Left lung (tissue), 10 donors: ENCODE data around the gene POU2AF2. TPM values are rescaled to one million over a fixed set of nuclear protein-coding genes. Genes with fewer than 3 reads are reported as not detected.

Experiments
- ATAC-seq: fragments of 200-7000 bp; cut with Tn5 transposase; one replicate; pipeline ENCODE4 v1.9.1; 2020; ENCODE audit warnings: moderate library complexity
- DNase-seq, 4 donors: peaks; one replicate each; pipeline ENCODE4 v3.0.0-alpha.2; 2013 to 2020
- H3K27ac ChIP-seq, 2 donors: fragments of 200-600 bp; sonication (generic) in 1 of 2; one replicate each; pipeline versions ENCODE4 v1.5.0 to v1.8.0; 2020 to 2021
- H3K27me3 ChIP-seq, 2 donors: fragments of 200-600 bp; sonication (generic) in 1 of 2; one replicate each; pipeline versions ENCODE4 v1.5.0 to v1.8.0; 2020 to 2021
- H3K36me3 ChIP-seq, 2 donors: fragments of 200-600 bp; sonication (generic) in 1 of 2; one replicate each; pipeline versions ENCODE4 v1.5.0 to v1.8.0; 2020 to 2021
- H3K4me1 ChIP-seq, 2 donors: fragments of 200-600 bp; one replicate each; pipeline ENCODE4 v1.8.0; 2021
- H3K4me3 ChIP-seq, 2 donors: fragments of 200-600 bp; sonication (generic) in 1 of 2; one replicate each; pipeline versions ENCODE4 v1.5.0 to v1.8.0; 2020 to 2021; ENCODE audit warnings: mild to moderate bottlenecking in 1 of 2
- H3K9me3 ChIP-seq, 2 donors: fragments of 200-600 bp; sonication (generic) in 1 of 2; one replicate each; pipeline versions ENCODE4 v1.5.0 to v1.8.0; 2020 to 2021
- CTCF ChIP-seq, 2 donors: fragments of 200-600 bp; sonication (generic) in 1 of 2; IDR thresholded peaks; one replicate each; pipeline versions ENCODE4 v1.5.0 to v1.8.0; 2021; ENCODE audit warnings: antibody characterized with exemption in 2 of 2
- intact Hi-C, 2 donors: fragments of 100-400 bp; cut with DNase I; formaldehyde crosslinking; loops; one replicate each; pipeline versions ENCODE4 v1.11.2 to v1.14.2; 2022
- polyA plus RNA-seq, 6 donors: library from polyadenylated mRNA; unstranded; fragments of 120-200 nt; gene quantifications; one replicate each; pipeline ENCODE4 v1.2.1, GENCODE V29; 2013; ENCODE audit not compliant: insufficient read length in 6 of 6
- total RNA-seq, 2 donors: library from RNA; stranded (reverse); fragmentation: NEBNext Ultra II Directional; extraction: Animal tissue kit (Norgen Biotek cat#: 25700); gene quantifications; one replicate each; pipeline ENCODE4 v1.2.1, GENCODE V29; 2021
- donor health status: DM: no; HTN: yes; CAD: no.
- donor health status: DM: no; HTN: no; CAD: no.

Gene POU2AF2
- total and polyA plus RNA-seq, 8 donors, result 0.13 to 0.35 (median 0.21) TPM; not detected in 2

GRCh38 chr11:111305162-111305802 is 59.8 kb downstream of the POU2AF2 start:
- Histone ChIP-seq H3K4me1 (peaks cover 0 to 12% of the 10 kb centered on the region in 2 donors), H3K4me3 (no peak overlapping the region), H3K27me3 (peaks cover 0 to 14% of the 10 kb centered on the region in 2 donors), H3K9me3 (no peaks in the 10 kb centered on the region), H3K36me3 (no peaks in the 10 kb centered on the region), H3K27ac (no peak overlapping the region)
- TF ChIP-seq CTCF (IDR thresholded peaks at IDR 0.05), result no peak
- no peak for ATAC-seq
- DNase-seq, result no peak
- intact Hi-C loops, result no loop called here

DNA sequence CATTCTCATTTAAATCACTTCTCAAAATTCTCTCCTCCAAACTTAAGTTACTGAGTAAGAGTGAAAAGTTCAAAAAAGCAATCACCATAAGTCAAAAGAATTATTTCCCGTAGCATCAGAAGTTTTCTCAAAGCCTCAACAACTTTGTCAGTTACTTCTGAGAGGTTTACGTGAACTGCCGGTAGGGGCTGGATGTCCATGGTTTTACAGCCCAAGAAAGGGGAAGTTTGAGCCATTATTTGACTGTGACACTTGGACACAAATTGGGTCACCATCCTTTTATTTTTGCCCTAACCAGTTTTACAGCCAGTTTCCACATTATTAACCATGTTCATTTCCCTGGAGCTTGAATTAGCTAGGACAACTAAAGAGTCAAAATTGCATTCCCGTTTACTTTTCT is 60.4 kb downstream of the POU2AF2 start:
- Histone ChIP-seq H3K27ac (no peak overlapping the region), H3K36me3 (no peaks in the 10 kb centered on the region), H3K4me3 (no peak overlapping the region), H3K4me1 (peaks cover 0 to 12% of the 10 kb centered on the region in 2 donors), H3K9me3 (no peaks in the 10 kb centered on the region), H3K27me3 (peaks cover 0 to 8% of the 10 kb centered on the region in 2 donors)
- DNase-seq (no peak), ATAC-seq (no peak)
- TF ChIP-seq CTCF (IDR thresholded peaks at IDR 0.05), result no peak
- intact Hi-C loops, result no loop called here

DNA sequence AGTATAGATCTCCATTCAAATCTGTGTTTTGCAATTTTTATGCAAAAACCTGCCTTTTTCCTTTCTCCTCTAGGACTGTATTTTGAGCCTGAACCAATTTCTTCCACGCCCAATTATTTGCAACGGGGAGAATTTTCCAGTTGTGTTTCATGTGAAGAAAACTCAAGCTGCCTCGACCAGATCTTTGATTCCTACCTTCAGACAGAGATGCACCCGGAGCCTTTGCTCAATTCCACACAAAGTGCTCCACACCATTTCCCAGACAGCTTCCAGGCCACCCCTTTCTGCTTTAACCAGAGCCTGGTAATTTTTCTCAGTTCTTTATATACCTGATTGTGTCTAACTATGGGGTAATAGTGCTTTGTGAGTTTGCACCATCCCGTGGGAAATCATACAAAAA is 60.8 kb downstream of the POU2AF2 start:
- Histone ChIP-seq H3K9me3 (no peaks in the 10 kb centered on the region), H3K4me3 (no peak overlapping the region), H3K27ac (no peak overlapping the region), H3K4me1 (peaks cover 0 to 9% of the 10 kb centered on the region in 2 donors), H3K36me3 (no peaks in the 10 kb centered on the region), H3K27me3 (peaks cover 0 to 7% of the 10 kb centered on the region in 2 donors)
- ATAC-seq (no peak), DNase-seq (no peak)
- TF ChIP-seq CTCF (IDR thresholded peaks at IDR 0.05), result no peak
- intact Hi-C loops, result no loop called here

GRCh38 chr11:111307472-111308108 is 62.1 kb downstream of the POU2AF2 start:
- no peaks in the 10 kb centered on the region for H3K36me3 ChIP-seq
- peaks cover 0 to 2% of the 10 kb centered on the region in 2 donors for H3K4me1 ChIP-seq
- no peak for TF ChIP-seq CTCF (IDR thresholded peaks at IDR 0.05)
- ATAC-seq (no peak), DNase-seq (no peak)
- peaks cover 0 to 7% of the 10 kb centered on the region in 2 donors for H3K27me3 ChIP-seq
- intact Hi-C loops, result no loop called here
- H3K4me3 ChIP-seq, result no peak overlapping the region
- no peaks in the 10 kb centered on the region for H3K9me3 ChIP-seq
- H3K27ac ChIP-seq, result no peak overlapping the region

GRCh38 chr11:111308140-111308539 is 62.6 kb downstream of the POU2AF2 start:
- Histone ChIP-seq H3K27ac (no peak overlapping the region), H3K27me3 (peaks cover 0 to 7% of the 10 kb centered on the region in 2 donors), H3K9me3 (no peaks in the 10 kb centered on the region), H3K4me3 (no peak overlapping the region), H3K36me3 (no peaks in the 10 kb centered on the region), H3K4me1 (no peaks in the 10 kb centered on the region)
- DNase-seq (peak in 2 of 4 donors; percentile 88 to 94), ATAC-seq (no peak)
- intact Hi-C loops, result no loop called here
- TF ChIP-seq CTCF (IDR thresholded peaks at IDR 0.05), result no peak
